ENCODE results near the gene OTOF. TPM values are rescaled to one million over a fixed set of nuclear protein-coding genes. Genes with fewer than 3 reads are reported as not detected.

The OTOF gene
- total and polyA plus RNA-seq, 4 donors = 0.03 to 0.09 (median 0.08) TPM; not detected in 1

- H3K4me3 ChIP-seq = peak overlapping the region; percentile 17
- WGBS, 2 donors = 3 to 4% methylated on average over 39 to 41 of the region's 41 CpGs
- H3K9ac ChIP-seq (ENCODE audit: insufficient read depth in 1 of 2, low read length in 2 of 2) = no peak overlapping the region
- no peak overlapping the region for H3K27ac ChIP-seq (ENCODE audit: low read depth in 1 of 2, low read length in 1 of 2)
- no peaks in the 10 kb centered on the region for H3K9me3 ChIP-seq (ENCODE audit: control insufficient read depth in 4 of 4, insufficient read depth in 3 of 4, low read length in 3 of 4)
- peak; percentile 68 to 77 (median 72) for DNase-seq
- peak; percentile 94 for ATAC-seq (ENCODE audit: insufficient read depth, low FRiP score)
- no peaks in the 10 kb centered on the region for H3K36me3 ChIP-seq (ENCODE audit: control insufficient read depth in 4 of 4, insufficient read depth in 4 of 4, low read length in 4 of 4)
- H3K4me1 ChIP-seq (ENCODE audit: control insufficient read depth in 5 of 5, insufficient read depth in 5 of 5, low read length in 5 of 5) = peaks cover 0 to 11% (median 0%) of the 10 kb centered on the region in 5 donors
- peak; percentile 45 for TF ChIP-seq CTCF (IDR thresholded peaks at IDR 0.05; ENCODE audit: control extremely low read depth, extremely low read depth)
- H3K27me3 ChIP-seq (ENCODE audit: control insufficient read depth in 3 of 3, insufficient read depth in 3 of 3, low read length in 2 of 3) = peaks cover 0 to 2% (median 0%) of the 10 kb centered on the region in 3 donors
Measured at GRCh38 chr2:26503231-26503880, 25.4 kb upstream of the OTOF start.

DNA sequence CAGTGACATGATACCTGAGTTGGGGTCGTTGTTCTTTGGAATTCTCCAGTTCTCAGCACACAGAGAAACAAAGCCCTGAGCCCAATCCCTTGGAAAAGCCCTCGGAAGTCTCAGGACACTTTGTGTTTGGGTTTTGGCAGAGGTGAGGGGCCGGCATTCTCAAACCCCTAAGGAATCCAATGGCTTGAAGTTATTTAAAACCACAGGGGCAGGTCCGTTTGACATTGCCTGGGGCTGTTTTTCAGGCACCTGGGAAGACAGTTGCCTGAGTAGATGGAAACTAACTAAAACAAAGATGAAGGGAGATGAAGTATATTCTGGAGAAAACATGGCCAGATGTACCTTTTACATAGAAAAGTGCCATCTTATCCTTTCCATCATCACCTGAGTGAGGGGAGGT, 22.5 kb upstream of the OTOF start:
- H3K4me1 ChIP-seq (ENCODE audit: control insufficient read depth in 5 of 5, insufficient read depth in 5 of 5, low read length in 5 of 5) = peaks cover 0 to 11% (median 0%) of the 10 kb centered on the region in 5 donors
- ATAC-seq (ENCODE audit: insufficient read depth, low FRiP score) (no peak), DNase-seq (no peak)
- H3K36me3 ChIP-seq (ENCODE audit: control insufficient read depth in 4 of 4, insufficient read depth in 4 of 4, low read length in 4 of 4) = no peaks in the 10 kb centered on the region
- no peak overlapping the region for H3K4me3 ChIP-seq
- H3K27ac ChIP-seq (ENCODE audit: low read depth in 1 of 2, low read length in 1 of 2) = no peak overlapping the region
- H3K9me3 ChIP-seq (ENCODE audit: control insufficient read depth in 4 of 4, insufficient read depth in 3 of 4, low read length in 3 of 4) = no peaks in the 10 kb centered on the region
- H3K9ac ChIP-seq (ENCODE audit: insufficient read depth in 1 of 2, low read length in 2 of 2) = no peak overlapping the region
- peaks cover 0 to 2% (median 0%) of the 10 kb centered on the region in 3 donors for H3K27me3 ChIP-seq (ENCODE audit: control insufficient read depth in 3 of 3, insufficient read depth in 3 of 3, low read length in 2 of 3)
- whole genome bisulfite sequencing, 2 donors = 75 to 78% methylated on average over 4 of the region's 4 CpGs
- no peak for TF ChIP-seq CTCF (IDR thresholded peaks at IDR 0.05; ENCODE audit: control extremely low read depth, extremely low read depth)

- TF ChIP-seq CTCF (IDR thresholded peaks at IDR 0.05; ENCODE audit: control extremely low read depth, extremely low read depth) = no peak
- H3K9ac ChIP-seq (ENCODE audit: insufficient read depth in 1 of 2, low read length in 2 of 2) = no peak overlapping the region
- no peak overlapping the region for H3K27ac ChIP-seq (ENCODE audit: low read depth in 1 of 2, low read length in 1 of 2)
- ATAC-seq (ENCODE audit: insufficient read depth, low FRiP score) (no peak), DNase-seq (peak in 1 of 3 donors; percentile 13)
- H3K4me1 ChIP-seq (ENCODE audit: control insufficient read depth in 5 of 5, insufficient read depth in 5 of 5, low read length in 5 of 5) = no peaks in the 10 kb centered on the region
- H3K36me3 ChIP-seq (ENCODE audit: control insufficient read depth in 4 of 4, insufficient read depth in 4 of 4, low read length in 4 of 4) = no peaks in the 10 kb centered on the region
- H3K9me3 ChIP-seq (ENCODE audit: control insufficient read depth in 4 of 4, insufficient read depth in 3 of 4, low read length in 3 of 4) = no peaks in the 10 kb centered on the region
- no peak overlapping the region for H3K4me3 ChIP-seq
- no peaks in the 10 kb centered on the region for H3K27me3 ChIP-seq (ENCODE audit: control insufficient read depth in 3 of 3, insufficient read depth in 3 of 3, low read length in 2 of 3)
- WGBS, 2 donors = 80 to 81% methylated on average over 8 of the region's 8 CpGs
Measured at GRCh38 chr2:26495705-26496297, 17.9 kb upstream of the OTOF start.
